Loucy (cell line): Measurements from ENCODE around the gene GPC2.
A peak's percentile ranks its signal among the peaks of the same experiment; 100 is the strongest.
"Not testable (repeated sequence)": the region's sequence is repeated elsewhere in the genome, so short reads cannot be mapped to it uniquely, and the experiment has no call there.

Source experiments
- H2AFZ ChIP-seq: fragments of 200-600 bp; sonication (generic); 2 replicates; pipeline ENCODE4 v1.6.0; 2016; ENCODE audit warnings: antibody characterized with exemption, mild to moderate bottlenecking, low read length, moderate library complexity
- H3F3A ChIP-seq: fragments of 200-600 bp; 2 replicates; pipeline ENCODE4 v1.6.0; 2016; ENCODE audit warnings: antibody characterized with exemption, low read depth, mild to moderate bottlenecking
- H3K27me3 ChIP-seq: fragments of 200-600 bp; sonication (generic); 2 replicates; pipeline ENCODE4 v1.6.1; 2014; ENCODE audit warnings: low read length, mild to moderate bottlenecking; ENCODE audit not compliant: insufficient read depth, poor library complexity, severe bottlenecking
- H3K36me3 ChIP-seq: fragments of 200-600 bp; sonication (generic); 2 replicates; pipeline ENCODE4 v1.6.1; 2016; ENCODE audit warnings: low read length; ENCODE audit not compliant: insufficient read depth
- H3K4me1 ChIP-seq: fragments of 200-600 bp; sonication (generic); 2 replicates; pipeline ENCODE4 v1.5.1; 2014; ENCODE audit warnings: low read length, mild to moderate bottlenecking; ENCODE audit not compliant: insufficient read depth, poor library complexity, severe bottlenecking
- H3K4me2 ChIP-seq: fragments of 200-600 bp; sonication (generic); 2 replicates; pipeline ENCODE4 v1.6.0; 2014; ENCODE audit warnings: antibody characterized with exemption, low read length, low read depth, mild to moderate bottlenecking; ENCODE audit not compliant: poor library complexity, severe bottlenecking
- H3K4me3 ChIP-seq: fragments of 200-600 bp; sonication (generic); 2 replicates; pipeline ENCODE4 v1.5.1; 2014; ENCODE audit warnings: low read length, mild to moderate bottlenecking, mixed read lengths; ENCODE audit not compliant: poor library complexity, severe bottlenecking
- H3K79me2 ChIP-seq: fragments of 200-600 bp; sonication (generic); 2 replicates; pipeline ENCODE4 v1.6.1; 2014; ENCODE audit warnings: low read length; ENCODE audit not compliant: insufficient read depth
- H3K9ac ChIP-seq: fragments of 200-600 bp; sonication (generic); 2 replicates; pipeline ENCODE4 v1.6.0; 2014; ENCODE audit warnings: mild to moderate bottlenecking, low read depth, low read length, moderate library complexity; ENCODE audit not compliant: poor library complexity, severe bottlenecking
- H3K9me2 ChIP-seq: fragments of 200-600 bp; sonication (generic); replicated peaks from 2 replicates; pipeline ENCODE4 v1.6.1; 2016; ENCODE audit warnings: low read depth, low read length, mixed read lengths
- H3K9me3 ChIP-seq: fragments of 200-600 bp; sonication (generic); 2 replicates; pipeline ENCODE4 v1.6.1; 2014; ENCODE audit warnings: mild to moderate bottlenecking, antibody characterized with exemption, low read length, low read depth; ENCODE audit not compliant: insufficient read depth
- H4K20me1 ChIP-seq: fragments of 200-600 bp; sonication (generic); 2 replicates; pipeline ENCODE4 v1.6.0; 2014; ENCODE audit warnings: antibody characterized with exemption, low read length, mild to moderate bottlenecking; ENCODE audit not compliant: insufficient read depth, poor library complexity, severe bottlenecking
- EZH2phosphoT487 ChIP-seq: fragments of 200-600 bp; IDR thresholded peaks from 2 replicates; pipeline ENCODE4 v1.6.1; 2018; ENCODE audit warnings: antibody characterized with exemption, mild to moderate bottlenecking, moderate library complexity, borderline replicate concordance
- TF ChIP-seq, protein P1 (sequence below): fragments of 200-600 bp; sonication (generic); conservative IDR thresholded peaks from 2 replicates; pipeline ENCODE4 v1.5.1; 2014; ENCODE audit warnings: mild to moderate bottlenecking, antibody characterized with exemption, low read length

Gene GPC2

DNA sequence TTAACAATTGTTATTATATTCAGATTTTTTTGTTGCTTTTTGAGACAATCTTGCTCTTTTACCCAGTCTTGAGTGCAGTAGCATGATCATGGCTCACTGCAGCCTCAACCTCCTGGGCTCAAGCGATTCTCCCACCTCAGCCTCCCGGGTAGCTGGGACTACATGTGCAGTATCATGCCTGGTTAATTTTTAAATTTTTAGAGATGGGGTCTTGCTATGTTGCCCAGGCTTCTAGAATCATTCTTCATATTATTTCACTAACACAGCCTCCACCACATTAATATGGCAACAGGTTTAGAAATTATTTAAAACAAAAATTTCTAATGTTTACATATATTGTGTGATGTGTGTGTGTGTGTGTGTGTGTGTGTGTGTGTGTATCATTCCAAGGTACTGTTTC, 29.9 kb downstream of the GPC2 start:
- Histone ChIP-seq H3K36me3 (no peaks in the 10 kb centered on the region), H3K79me2 (peaks cover 30% of the 10 kb centered on the region), H3K9ac (no peak overlapping the region), H3K9me3 (no peaks in the 10 kb centered on the region), H3F3A (no peaks in the 10 kb centered on the region), H3K4me1 (peaks cover 14% of the 10 kb centered on the region), H4K20me1 (peaks cover 4% of the 10 kb centered on the region), H3K4me3 (no peak overlapping the region), H3K9me2 (no peaks in the 10 kb centered on the region), H2AFZ (no peak overlapping the region), H3K4me2 (no peak overlapping the region), H3K27me3 (no peaks in the 10 kb centered on the region)
- TF ChIP-seq, protein P1, sequence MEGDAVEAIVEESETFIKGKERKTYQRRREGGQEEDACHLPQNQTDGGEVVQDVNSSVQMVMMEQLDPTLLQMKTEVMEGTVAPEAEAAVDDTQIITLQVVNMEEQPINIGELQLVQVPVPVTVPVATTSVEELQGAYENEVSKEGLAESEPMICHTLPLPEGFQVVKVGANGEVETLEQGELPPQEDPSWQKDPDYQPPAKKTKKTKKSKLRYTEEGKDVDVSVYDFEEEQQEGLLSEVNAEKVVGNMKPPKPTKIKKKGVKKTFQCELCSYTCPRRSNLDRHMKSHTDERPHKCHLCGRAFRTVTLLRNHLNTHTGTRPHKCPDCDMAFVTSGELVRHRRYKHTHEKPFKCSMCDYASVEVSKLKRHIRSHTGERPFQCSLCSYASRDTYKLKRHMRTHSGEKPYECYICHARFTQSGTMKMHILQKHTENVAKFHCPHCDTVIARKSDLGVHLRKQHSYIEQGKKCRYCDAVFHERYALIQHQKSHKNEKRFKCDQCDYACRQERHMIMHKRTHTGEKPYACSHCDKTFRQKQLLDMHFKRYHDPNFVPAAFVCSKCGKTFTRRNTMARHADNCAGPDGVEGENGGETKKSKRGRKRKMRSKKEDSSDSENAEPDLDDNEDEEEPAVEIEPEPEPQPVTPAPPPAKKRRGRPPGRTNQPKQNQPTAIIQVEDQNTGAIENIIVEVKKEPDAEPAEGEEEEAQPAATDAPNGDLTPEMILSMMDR: no peak
- TF ChIP-seq EZH2phosphoT487: no peak

DNA sequence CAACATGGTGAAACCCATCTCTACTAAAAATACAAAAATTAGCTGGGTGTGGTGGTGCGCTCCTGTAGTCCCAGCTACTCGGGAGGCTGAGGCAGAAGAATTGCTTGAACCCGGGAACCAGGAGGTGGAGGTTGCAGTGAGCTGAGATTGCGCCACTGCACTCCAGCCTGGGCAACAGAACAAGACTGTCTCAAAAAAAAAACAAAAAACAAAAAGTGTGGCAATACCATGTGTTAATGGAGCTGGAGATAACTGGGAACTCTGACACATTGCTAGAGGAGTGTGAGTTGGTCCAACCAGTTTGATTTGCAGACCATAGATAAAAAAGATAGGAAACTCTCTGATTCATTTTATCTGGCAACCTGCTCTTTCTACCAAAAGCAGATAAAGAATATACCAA, 30.8 kb downstream of the GPC2 start:
- H3K4me2 ChIP-seq: not testable (repeated sequence)

DNA sequence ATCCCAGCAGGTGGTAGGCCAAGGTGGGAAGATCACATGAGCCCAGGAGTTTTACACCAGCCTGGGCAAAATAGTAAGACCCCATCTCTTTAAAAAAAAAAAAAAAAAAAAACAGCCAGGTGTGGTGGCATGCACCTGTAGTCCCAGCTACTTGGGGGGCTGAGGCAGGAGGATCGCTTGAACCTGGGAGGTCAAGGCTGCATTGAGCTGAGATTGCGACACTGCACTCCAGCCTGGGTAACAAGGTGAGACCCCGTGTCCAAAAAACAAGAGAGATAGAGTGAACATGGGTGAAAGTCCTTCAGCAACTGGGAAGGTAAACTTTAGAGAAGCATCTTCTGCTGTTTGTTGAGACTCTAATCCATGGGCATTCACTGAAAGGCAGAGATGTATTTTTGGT, 34.7 kb downstream of the GPC2 start:
- H2AFZ ChIP-seq: no peak overlapping the region
- no peaks in the 10 kb centered on the region for H3K9me2 ChIP-seq
- H3K4me2 ChIP-seq: no peak overlapping the region
- no peaks in the 10 kb centered on the region for H3K79me2 ChIP-seq
- H3K36me3 ChIP-seq: no peaks in the 10 kb centered on the region
- H3K9ac ChIP-seq: no peak overlapping the region
- H3K4me1 ChIP-seq: peaks cover 4% of the 10 kb centered on the region
- H3K9me3 ChIP-seq: no peaks in the 10 kb centered on the region
- TF ChIP-seq, protein P1: no peak
- no peak for TF ChIP-seq EZH2phosphoT487
- no peaks in the 10 kb centered on the region for H3F3A ChIP-seq
- H3K27me3 ChIP-seq: no peaks in the 10 kb centered on the region
- no peak overlapping the region for H3K4me3 ChIP-seq
- no peaks in the 10 kb centered on the region for H4K20me1 ChIP-seq

More for the DNA sequence above, 30.8 kb downstream of the GPC2 start:
- H3K4me3 ChIP-seq, H3K9me2 ChIP-seq, H4K20me1 ChIP-seq, H2AFZ ChIP-seq, H3K36me3 ChIP-seq, H3F3A ChIP-seq, H3K27me3 ChIP-seq, H3K9me3 ChIP-seq, H3K9ac ChIP-seq: not testable (repeated sequence)
- Histone ChIP-seq H3K79me2 (peaks cover 22% of the 10 kb centered on the region), H3K4me1 (peaks cover 12% of the 10 kb centered on the region)

DNA sequence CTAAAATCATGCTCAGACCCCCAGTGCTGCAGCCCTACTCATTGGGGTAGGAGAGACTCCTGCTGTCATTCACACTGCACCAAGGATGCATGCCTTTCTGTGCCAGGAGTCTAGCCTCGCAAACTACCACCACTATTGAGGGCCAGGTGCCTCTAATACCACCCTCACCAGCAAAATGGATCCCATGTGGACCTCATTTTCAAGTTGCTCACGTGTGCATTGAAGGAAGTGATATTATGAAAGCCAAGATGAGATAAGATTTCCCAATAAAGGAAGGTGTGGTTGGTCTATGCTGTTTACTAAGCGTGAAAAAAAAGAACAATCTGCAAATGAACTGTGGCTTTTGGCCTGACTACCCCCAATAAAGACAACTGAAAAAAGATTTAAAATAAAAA, 35.6 kb downstream of the GPC2 start:
- no peaks in the 10 kb centered on the region for H3K9me2 ChIP-seq
- no peaks in the 10 kb centered on the region for H3K36me3 ChIP-seq
- H3K4me2 ChIP-seq: no peak overlapping the region
- H2AFZ ChIP-seq: peak overlapping the region; percentile 30; the same call in 1 of the 2 replicates
- no peak overlapping the region for H3K4me3 ChIP-seq
- TF ChIP-seq EZH2phosphoT487: no peak
- TF ChIP-seq, protein P1: no peak
- H3F3A ChIP-seq: no peaks in the 10 kb centered on the region
- peaks cover 4% of the 10 kb centered on the region for H3K4me1 ChIP-seq
- H3K27me3 ChIP-seq: no peaks in the 10 kb centered on the region
- no peaks in the 10 kb centered on the region for H4K20me1 ChIP-seq
- no peak overlapping the region for H3K9ac ChIP-seq
- H3K79me2 ChIP-seq: no peaks in the 10 kb centered on the region
- H3K9me3 ChIP-seq: no peaks in the 10 kb centered on the region
